Lung (tissue), 12 donors: ENCODE data around the gene PCGF3. TPM values are rescaled to one million over a fixed set of nuclear protein-coding genes. Genes with fewer than 3 reads are reported as not detected.

Source experiments
- ATAC-seq: fragments of 200-7000 bp; cut with Tn5 transposase; one replicate; pipeline ENCODE4 v1.9.1; 2020; ENCODE audit warnings: moderate number of reproducible peaks; ENCODE audit not compliant: insufficient read depth, low FRiP score
- DNase-seq, 3 donors: peaks; one replicate each; pipeline ENCODE4 v3.0.0-alpha.2; 2013 to 2017
- H3K27ac ChIP-seq, 2 donors: one replicate each; pipeline ENCODE4 v1.5.1; 2013; ENCODE audit warnings: mild to moderate bottlenecking in 2 of 2, moderate library complexity in 2 of 2, control low read depth in 1 of 2, inconsistent platforms in 1 of 2, low read depth in 1 of 2, low read length in 1 of 2
- H3K27me3 ChIP-seq, 3 donors: one replicate each; pipeline ENCODE4 v1.5.1; 2013; ENCODE audit warnings: low read length in 2 of 3; ENCODE audit not compliant: control insufficient read depth in 3 of 3, insufficient read depth in 3 of 3
- H3K36me3 ChIP-seq, 4 donors: one replicate each; pipeline ENCODE4 v1.5.1; 2013; ENCODE audit warnings: low read length in 4 of 4, mild to moderate bottlenecking in 1 of 4, moderate library complexity in 1 of 4; ENCODE audit not compliant: control insufficient read depth in 4 of 4, insufficient read depth in 4 of 4
- H3K4me1 ChIP-seq, 5 donors: one replicate each; pipeline ENCODE4 v1.5.1; 2013; ENCODE audit warnings: low read length in 5 of 5, mild to moderate bottlenecking in 2 of 5, moderate library complexity in 1 of 5; ENCODE audit not compliant: control insufficient read depth in 5 of 5, insufficient read depth in 5 of 5
- H3K4me3 ChIP-seq: one replicate; pipeline ENCODE4 v1.5.1; 2013; ENCODE audit warnings: mild to moderate bottlenecking, control low read depth, moderate library complexity
- H3K9ac ChIP-seq, 2 donors: one replicate each; pipeline ENCODE4 v1.5.1; 2013; ENCODE audit warnings: low read length in 2 of 2, control low read depth in 1 of 2; ENCODE audit not compliant: insufficient read depth in 1 of 2
- H3K9me3 ChIP-seq, 4 donors: one replicate each; pipeline ENCODE4 v1.5.1; 2013; ENCODE audit warnings: low read length in 3 of 4, mild to moderate bottlenecking in 1 of 4, moderate library complexity in 1 of 4; ENCODE audit not compliant: control insufficient read depth in 4 of 4, insufficient read depth in 3 of 4
- CTCF ChIP-seq: IDR thresholded peaks from 2 replicates; pipeline ENCODE4 v1.5.1; 2012; ENCODE audit warnings: mild to moderate bottlenecking; ENCODE audit errors: control extremely low read depth, extremely low read depth
- WGBS, 2 donors: extraction: QIAGEN DNeasy Blood & Tissue Kit; methylation state at CpG; one replicate each; pipeline ENCODE4 v1.1.7; 2013; 5-methylcytosine and 5-hydroxymethylcytosine counted together
- polyA plus RNA-seq, 2 donors: library from polyadenylated mRNA; stranded (reverse); fragments of 200-250 nt; gene quantifications; one replicate each; pipeline ENCODE4 v1.2.1, GENCODE V29; 2013
- total RNA-seq, 2 donors: library from RNA; depleted of rRNA in 1 of 2; stranded (reverse); fragments of >200 nt in 1 of 2; gene quantifications; one replicate each; pipeline ENCODE4 v1.2.1, GENCODE V29; 2014 to 2021
- donor health status: control.
- donor health status: control.
- donor health status: Bipolar disorder and iron deficiency.
- donor health status: healthy.
- donor health status: DM: yes; HTN: yes; CAD: no.

The PCGF3 gene
- total and polyA plus RNA-seq, 4 donors = 29.3 to 66.8 (median 43.3) TPM

- H3K9me3 ChIP-seq = peaks cover 0 to 6% (median 0%) of the 10 kb centered on the region in 4 donors
- no peak overlapping the region for H3K27ac ChIP-seq
- no peaks in the 10 kb centered on the region for H3K36me3 ChIP-seq
- ATAC-seq = no peak
- H3K27me3 ChIP-seq = peaks cover 10 to 52% (median 36%) of the 10 kb centered on the region in 3 donors
- no peak for TF ChIP-seq CTCF
- peaks cover 0 to 14% (median 8%) of the 10 kb centered on the region in 5 donors for H3K4me1 ChIP-seq
- peak; percentile 51 to 70 (median 63) for DNase-seq
- no peak overlapping the region for H3K9ac ChIP-seq
- H3K4me3 ChIP-seq = no peak overlapping the region
- 13 to 16% methylated on average over 40 to 50 of the region's 50 CpGs for whole genome bisulfite sequencing, 2 donors
These were observed 86.4 kb downstream of the PCGF3 start for GRCh38 chr4:791898-792625.

GRCh38 chr4:792626-793092, 87.0 kb downstream of the PCGF3 start:
- 37 to 43% methylated on average over 17 of the region's 17 CpGs for WGBS, 2 donors
- Histone ChIP-seq H3K9ac (no peak overlapping the region), H3K27me3 (peaks cover 10 to 49% (median 38%) of the 10 kb centered on the region in 3 donors), H3K27ac (no peak overlapping the region), H3K4me3 (no peak overlapping the region), H3K36me3 (no peaks in the 10 kb centered on the region), H3K4me1 (peaks cover 0 to 14% (median 8%) of the 10 kb centered on the region in 5 donors), H3K9me3 (peaks cover 0 to 6% (median 0%) of the 10 kb centered on the region in 4 donors)
- no peak for TF ChIP-seq CTCF
- no peak for DNase-seq
- no peak for ATAC-seq

- no peak for ATAC-seq
- Histone ChIP-seq H3K9me3 (peaks cover 0 to 6% (median 0%) of the 10 kb centered on the region in 4 donors), H3K36me3 (no peaks in the 10 kb centered on the region), H3K27me3 (peaks cover 10 to 45% (median 38%) of the 10 kb centered on the region in 3 donors), H3K4me1 (peaks cover 0 to 14% (median 8%) of the 10 kb centered on the region in 5 donors), H3K27ac (no peak overlapping the region), H3K4me3 (no peak overlapping the region), H3K9ac (no peak overlapping the region)
- TF ChIP-seq CTCF = no peak
- WGBS, 2 donors = 57 to 64% methylated on average over 19 of the region's 19 CpGs
- no peak for DNase-seq
These were observed 87.6 kb downstream of the PCGF3 start for GRCh38 chr4:793093-793861.
